HG02759 (cell line): ENCODE measurements around the gene ATAD3A.

Experiments
- ATAC-seq: cut with Tn5 transposase; IDR thresholded peaks from one replicate; pipeline ENCODE4 v1.9.1; 2021; ENCODE audit warnings: mild to moderate bottlenecking, moderate library complexity; ENCODE audit not compliant: unreplicated experiment

ATAD3A gene

GRCh38 chr1:1574721-1575537, 63.0 kb downstream of the ATAD3A start, which contains the start of gene SSU72:
SSU72 (minus strand) TSS chr1:1574863; CDS start chr1:1574557, 306 bp downstream.
- peak; percentile 92 for ATAC-seq

- ATAC-seq = no peak
Observed at GRCh38 chr1:1577367-1578011, 65.5 kb downstream of the ATAD3A start.

- ATAC-seq = no peak
Observed at GRCh38 chr1:1578371-1578940, 66.5 kb downstream of the ATAD3A start.

GRCh38 chr1:1582585-1583346, 70.8 kb downstream of the ATAD3A start:
- no peak for ATAC-seq

- no peak for ATAC-seq
Observed at GRCh38 chr1:1583347-1584010, 71.5 kb downstream of the ATAD3A start.
